DND-41 (cell line): Measurements from ENCODE around the gene TMEM63B.

Experiments
- EZH2 ChIP-seq: IDR thresholded peaks from 3 replicates; pipeline ENCODE4 v1.6.1; 2012; ENCODE audit warnings: borderline replicate concordance, low read depth, mild to moderate bottlenecking, moderate library complexity, low read length, inconsistent platforms; ENCODE audit not compliant: severe bottlenecking
- TF ChIP-seq, protein P1 (sequence below): IDR thresholded peaks from 2 replicates; pipeline ENCODE4 v1.5.1; 2012; ENCODE audit warnings: borderline replicate concordance, low read length, moderate library complexity, mild to moderate bottlenecking; ENCODE audit not compliant: poor library complexity, severe bottlenecking; ENCODE audit errors: extremely low read depth

GRCh38 chr6:44099192-44099591 lies 28.2 kb upstream of the TMEM63B start:
- TF ChIP-seq, protein P1, sequence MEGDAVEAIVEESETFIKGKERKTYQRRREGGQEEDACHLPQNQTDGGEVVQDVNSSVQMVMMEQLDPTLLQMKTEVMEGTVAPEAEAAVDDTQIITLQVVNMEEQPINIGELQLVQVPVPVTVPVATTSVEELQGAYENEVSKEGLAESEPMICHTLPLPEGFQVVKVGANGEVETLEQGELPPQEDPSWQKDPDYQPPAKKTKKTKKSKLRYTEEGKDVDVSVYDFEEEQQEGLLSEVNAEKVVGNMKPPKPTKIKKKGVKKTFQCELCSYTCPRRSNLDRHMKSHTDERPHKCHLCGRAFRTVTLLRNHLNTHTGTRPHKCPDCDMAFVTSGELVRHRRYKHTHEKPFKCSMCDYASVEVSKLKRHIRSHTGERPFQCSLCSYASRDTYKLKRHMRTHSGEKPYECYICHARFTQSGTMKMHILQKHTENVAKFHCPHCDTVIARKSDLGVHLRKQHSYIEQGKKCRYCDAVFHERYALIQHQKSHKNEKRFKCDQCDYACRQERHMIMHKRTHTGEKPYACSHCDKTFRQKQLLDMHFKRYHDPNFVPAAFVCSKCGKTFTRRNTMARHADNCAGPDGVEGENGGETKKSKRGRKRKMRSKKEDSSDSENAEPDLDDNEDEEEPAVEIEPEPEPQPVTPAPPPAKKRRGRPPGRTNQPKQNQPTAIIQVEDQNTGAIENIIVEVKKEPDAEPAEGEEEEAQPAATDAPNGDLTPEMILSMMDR: no peak
- no peak for TF ChIP-seq EZH2
